ENCODE measurements around the gene S1PR5. TPM values are rescaled to one million over a fixed set of nuclear protein-coding genes. Genes with fewer than 3 reads are reported as not detected.

S1PR5 gene
- total RNA-seq, 1 experiment from 2014 or later, result 4.4 TPM

GRCh38 chr19:10552510-10553053, 35.3 kb upstream of the S1PR5 start:
- intact Hi-C loops (cut with micrococcal nuclease), result no loop called here
- Histone ChIP-seq H3K27me3 (ENCODE audit: insufficient read depth, low read length) (no peaks in the 10 kb centered on the region), H3K79me2 (ENCODE audit: insufficient read depth, low read length) (no peaks in the 10 kb centered on the region; the same call in 1 of the 2 replicates), H3K27ac (ENCODE audit: low read depth, low read length) (no peak overlapping the region; the same call in 1 of the 2 replicates), H4K20me1 (ENCODE audit: insufficient read depth) (no peaks in the 10 kb centered on the region), H3K9ac (ENCODE audit: low read length) (no peak overlapping the region), H3K4me1 (ENCODE audit: control insufficient read depth in 1 of 2, insufficient read depth in 2 of 2, low read length in 2 of 2) (no peaks in the 10 kb centered on the region), H3K4me2 (ENCODE audit: low read length) (no peak overlapping the region), H3K9me3 (ENCODE audit: control insufficient read depth in 1 of 2, insufficient read depth in 1 of 2, low read depth in 1 of 2, low read length in 2 of 2) (no peaks in the 10 kb centered on the region), H3K9me2 (ENCODE audit: insufficient read depth) (no peaks in the 10 kb centered on the region), H2AFZ (ENCODE audit: low read depth, low read length, poor library complexity, severe bottlenecking) (no peak overlapping the region), H3K4me3 (replicated peaks in 1 of 2; ENCODE audit: low read depth in 1 of 2, low read length in 2 of 2) (no peak overlapping the region), H3K36me3 (ENCODE audit: control insufficient read depth in 1 of 2, insufficient read depth in 2 of 2, low read length in 2 of 2) (peaks cover 15 to 47% of the 10 kb centered on the region in 2 experiments; a peak in 3 of 4 replicates)
- ChIA-PET CTCF (interaction anchor here (1.3 to 2.6 kb wide), 3 partner anchors 10 to 69 kb away, joined by 6 to 15 read pairs (median 8); partner anchors contain the start of gene ATG4D), POLR2A (interaction anchor here (0.9 to 1.7 kb wide), 2 partner anchors 9 to 14 kb away, joined by 4 to 5 read pairs; partner anchors contain the start of genes ATG4D and KRI1), RAD21 (ENCODE audit: low non-redundant PET in 1 of 2, low total read pairs in 2 of 2, uncharacterized antibody in 2 of 2, unreplicated experiment in 2 of 2) (interaction anchor here in 1 of 2 experiments (0.9 kb wide), 1 partner anchor 149 kb away, joined by 3 read pairs; no protein-coding TSS in a partner anchor)
- peak; percentile 86 for ATAC-seq
- TF ChIP-seq, protein P1, sequence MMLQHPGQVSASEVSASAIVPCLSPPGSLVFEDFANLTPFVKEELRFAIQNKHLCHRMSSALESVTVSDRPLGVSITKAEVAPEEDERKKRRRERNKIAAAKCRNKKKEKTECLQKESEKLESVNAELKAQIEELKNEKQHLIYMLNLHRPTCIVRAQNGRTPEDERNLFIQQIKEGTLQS (IDR thresholded peaks at IDR 0.05), result no peak
- peak; percentile 13; the same call in 1 of the 2 replicates for TF ChIP-seq POLR2AphosphoS5 (IDR thresholded peaks at IDR 0.05; ENCODE audit: low read depth, low read length)
- TF ChIP-seq POLR2A (IDR thresholded peaks at IDR 0.05; ENCODE audit: borderline replicate concordance, extremely low read depth, insufficient read depth, insufficient read length), result peak; percentile 31
- TF ChIP-seq, protein P2, sequence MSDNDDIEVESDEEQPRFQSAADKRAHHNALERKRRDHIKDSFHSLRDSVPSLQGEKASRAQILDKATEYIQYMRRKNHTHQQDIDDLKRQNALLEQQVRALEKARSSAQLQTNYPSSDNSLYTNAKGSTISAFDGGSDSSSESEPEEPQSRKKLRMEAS (IDR thresholded peaks at IDR 0.05), result no peak
- no peak for TF ChIP-seq ZBTB33 (IDR thresholded peaks at IDR 0.05; ENCODE audit: extremely low read depth, insufficient replicate concordance, low read length)
- TF ChIP-seq ZNF274 (IDR thresholded peaks at IDR 0.05; ENCODE audit: low read depth, low read length), result no peak
- no peak for DNase-seq (ENCODE audit: low read depth, low spot score)
- no TSS peak for BruUV-seq (replicated peaks)

Data from HCT116 (cell line).